Activated CD8-positive, alpha-beta T cell treated with anti-CD3 and anti-CD28 coated beads, Interleukin-2, amount 10 ng/mL, durations not matched to agents 7 days and 5 days (primary cell): ENCODE results near the gene RAPGEF1. TPM values are rescaled to one million over a fixed set of nuclear protein-coding genes. Genes with fewer than 3 reads are reported as not detected.

ENCODE experiments used
- ATAC-seq: fragments of 150-1000 bp; cut with Tn5 transposase; one replicate; pipeline ENCODE4 v1.10.0; 2021; ENCODE audit warnings: moderate library complexity
- CTCF ChIA-PET: fragments of 350-600 bp; sonication (Branson Sonifier 250); formaldehyde crosslinking; loops from one replicate; lab custom pipeline; 2021; ENCODE audit warnings: antibody characterized with exemption; lab: Charles Lee
- POLR2A ChIA-PET: fragments of 350-600 bp; sonication (Branson Sonifier 250); formaldehyde crosslinking; loops from one replicate; lab custom pipeline; 2021; ENCODE audit warnings: antibody characterized with exemption; lab: Charles Lee
- DNase-seq: peaks from one replicate; pipeline ENCODE4 v3.0.0-alpha.2; 2020
- H3K27ac Mint-ChIP-seq: one replicate; pipeline ENCODE4 v1.8.0; 2021; ENCODE audit warnings: mild to moderate bottlenecking, mixed read lengths
- H3K27me3 Mint-ChIP-seq: one replicate; pipeline ENCODE4 v1.8.0; 2021; ENCODE audit warnings: low read depth, mixed read lengths
- H3K36me3 Mint-ChIP-seq: one replicate; pipeline ENCODE4 v1.8.0; 2021; ENCODE audit warnings: low read depth, mixed read lengths
- H3K4me1 Mint-ChIP-seq: one replicate; pipeline ENCODE4 v1.8.0; 2021; ENCODE audit warnings: low read depth, mixed read lengths
- H3K4me3 Mint-ChIP-seq: one replicate; pipeline ENCODE4 v1.8.0; 2021; ENCODE audit warnings: mild to moderate bottlenecking, mixed read lengths
- H3K9me3 Mint-ChIP-seq: one replicate; pipeline ENCODE4 v1.8.0; 2022; ENCODE audit warnings: mixed read lengths; ENCODE audit not compliant: insufficient read depth
- total RNA-seq, 2 experiments: library from RNA; stranded (reverse); gene quantifications; one replicate each; pipeline ENCODE4 v1.2.3, GENCODE V29; 2021

RAPGEF1 gene
- total RNA-seq, 2 experiments from 2014 or later, result 128 TPM

GRCh38 chr9:131706608-131706970 lies 33.3 kb downstream of the RAPGEF1 start:
- H3K4me3 Mint-ChIP-seq, result no peak overlapping the region
- no peak for DNase-seq
- no peak for ATAC-seq
- H3K27me3 Mint-ChIP-seq, result no peaks in the 10 kb centered on the region
- ChIA-PET POLR2A (no interaction called here), CTCF (no interaction called here)
- H3K27ac Mint-ChIP-seq, result no peak overlapping the region
- H3K4me1 Mint-ChIP-seq, result peaks cover 64% of the 10 kb centered on the region
- no peaks in the 10 kb centered on the region for H3K9me3 Mint-ChIP-seq
- H3K36me3 Mint-ChIP-seq, result peaks cover 21% of the 10 kb centered on the region

GRCh38 chr9:131704988-131705387 lies 34.9 kb downstream of the RAPGEF1 start:
- H3K36me3 Mint-ChIP-seq, result peaks cover 19% of the 10 kb centered on the region
- CTCF ChIA-PET, result interaction anchor here (1.1 kb wide), 1 partner anchor 27 kb away, joined by 3 read pairs; no protein-coding TSS in a partner anchor
- H3K27me3 Mint-ChIP-seq, result no peaks in the 10 kb centered on the region
- ATAC-seq, result no peak
- peaks cover 61% of the 10 kb centered on the region for H3K4me1 Mint-ChIP-seq
- no peaks in the 10 kb centered on the region for H3K9me3 Mint-ChIP-seq
- H3K27ac Mint-ChIP-seq, result no peak overlapping the region
- POLR2A ChIA-PET, result no interaction called here
- no peak overlapping the region for H3K4me3 Mint-ChIP-seq
- DNase-seq, result no peak

- no peak for ATAC-seq
- CTCF ChIA-PET, result interaction anchor here (1.2 kb wide), 1 partner anchor 29 kb away, joined by 3 read pairs; no protein-coding TSS in a partner anchor
- Mint-ChIP-seq H3K27ac (no peak overlapping the region), H3K4me1 (peaks cover 60% of the 10 kb centered on the region), H3K27me3 (no peaks in the 10 kb centered on the region), H3K36me3 (peaks cover 23% of the 10 kb centered on the region), H3K9me3 (no peaks in the 10 kb centered on the region), H3K4me3 (no peak overlapping the region)
- no peak for DNase-seq
- POLR2A ChIA-PET, result no interaction called here
Measured at GRCh38 chr9:131704141-131704983, 35.5 kb downstream of the RAPGEF1 start.

- Mint-ChIP-seq H3K4me1 (peaks cover 57% of the 10 kb centered on the region), H3K36me3 (peaks cover 23% of the 10 kb centered on the region), H3K9me3 (no peaks in the 10 kb centered on the region), H3K4me3 (no peak overlapping the region), H3K27ac (no peak overlapping the region), H3K27me3 (no peaks in the 10 kb centered on the region)
- no peak for ATAC-seq
- no peak for DNase-seq
- POLR2A ChIA-PET, result no interaction called here
- CTCF ChIA-PET, result interaction anchor here (1.2 kb wide), 1 partner anchor 29 kb away, joined by 3 read pairs; no protein-coding TSS in a partner anchor
Measured at GRCh38 chr9:131703697-131704096, 36.2 kb downstream of the RAPGEF1 start.

- no peaks in the 10 kb centered on the region for H3K9me3 Mint-ChIP-seq
Measured at GRCh38 chr9:131702911-131703310, 37.0 kb downstream of the RAPGEF1 start.

GRCh38 chr9:131701789-131702337 lies 38.0 kb downstream of the RAPGEF1 start:
- ATAC-seq (no peak), DNase-seq (no peak)
- no peak overlapping the region for H3K4me3 Mint-ChIP-seq
- POLR2A ChIA-PET, result no interaction called here
- H3K9me3 Mint-ChIP-seq, result no peaks in the 10 kb centered on the region
- no peak overlapping the region for H3K27ac Mint-ChIP-seq
- H3K4me1 Mint-ChIP-seq, result peaks cover 57% of the 10 kb centered on the region
- no peaks in the 10 kb centered on the region for H3K27me3 Mint-ChIP-seq
- peaks cover 18% of the 10 kb centered on the region for H3K36me3 Mint-ChIP-seq
- CTCF ChIA-PET, result interaction anchor here (0.8 kb wide), 1 partner anchor 33 kb away, joined by 3 read pairs; no protein-coding TSS in a partner anchor

More at GRCh38 chr9:131702911-131703310, 37.0 kb downstream of the RAPGEF1 start:
- DNase-seq, result no peak
- ChIA-PET CTCF (interaction anchor here (0.8 kb wide), 1 partner anchor 35 kb away, joined by 3 read pairs; no protein-coding TSS in a partner anchor), POLR2A (no interaction called here)
- peaks cover 21% of the 10 kb centered on the region for H3K36me3 Mint-ChIP-seq
- H3K4me1 Mint-ChIP-seq, result peaks cover 57% of the 10 kb centered on the region
- H3K27ac Mint-ChIP-seq, result no peak overlapping the region
- ATAC-seq, result no peak
- H3K4me3 Mint-ChIP-seq, result no peak overlapping the region
- no peaks in the 10 kb centered on the region for H3K27me3 Mint-ChIP-seq

- peaks cover 14% of the 10 kb centered on the region for H3K36me3 Mint-ChIP-seq
- CTCF ChIA-PET, result no interaction called here
- H3K27ac Mint-ChIP-seq, result no peak overlapping the region
- no peaks in the 10 kb centered on the region for H3K9me3 Mint-ChIP-seq
- no peaks in the 10 kb centered on the region for H3K27me3 Mint-ChIP-seq
- ATAC-seq (no peak), DNase-seq (no peak)
- H3K4me3 Mint-ChIP-seq, result no peak overlapping the region
- H3K4me1 Mint-ChIP-seq, result peaks cover 57% of the 10 kb centered on the region
- POLR2A ChIA-PET, result no interaction called here
Measured at GRCh38 chr9:131701436-131701781, 38.5 kb downstream of the RAPGEF1 start.

GRCh38 chr9:131700765-131701435 lies 39.0 kb downstream of the RAPGEF1 start:
- POLR2A ChIA-PET, result no interaction called here

GRCh38 chr9:131700076-131700475 lies 39.8 kb downstream of the RAPGEF1 start:
- ChIA-PET POLR2A (no interaction called here), CTCF (no interaction called here)
- Mint-ChIP-seq H3K27ac (peak overlapping the region; percentile 30), H3K4me1 (peaks cover 58% of the 10 kb centered on the region), H3K36me3 (peaks cover 15% of the 10 kb centered on the region), H3K4me3 (no peak overlapping the region), H3K27me3 (no peaks in the 10 kb centered on the region), H3K9me3 (no peaks in the 10 kb centered on the region)
- ATAC-seq, result no peak
- no peak for DNase-seq

More at GRCh38 chr9:131700765-131701435, 39.0 kb downstream of the RAPGEF1 start:
- no peaks in the 10 kb centered on the region for H3K9me3 Mint-ChIP-seq
- DNase-seq (no peak), ATAC-seq (no peak)
- H3K27me3 Mint-ChIP-seq, result no peaks in the 10 kb centered on the region
- H3K27ac Mint-ChIP-seq, result no peak overlapping the region
- H3K4me3 Mint-ChIP-seq, result no peak overlapping the region
- H3K4me1 Mint-ChIP-seq, result peaks cover 56% of the 10 kb centered on the region
- CTCF ChIA-PET, result no interaction called here
- H3K36me3 Mint-ChIP-seq, result peaks cover 12% of the 10 kb centered on the region

GRCh38 chr9:131698618-131698985 lies 41.3 kb downstream of the RAPGEF1 start:
- H3K36me3 Mint-ChIP-seq, result peaks cover 20% of the 10 kb centered on the region
- H3K4me1 Mint-ChIP-seq, result peaks cover 64% of the 10 kb centered on the region
- no peaks in the 10 kb centered on the region for H3K27me3 Mint-ChIP-seq
- ChIA-PET CTCF (interaction anchor here (0.9 kb wide), 1 partner anchor 107 kb away, joined by 3 read pairs; no protein-coding TSS in a partner anchor), POLR2A (no interaction called here)
- H3K4me3 Mint-ChIP-seq, result no peak overlapping the region
- no peak overlapping the region for H3K27ac Mint-ChIP-seq
- ATAC-seq (no peak), DNase-seq (no peak)
- H3K9me3 Mint-ChIP-seq, result no peaks in the 10 kb centered on the region

- no peak overlapping the region for H3K4me3 Mint-ChIP-seq
- ATAC-seq (no peak), DNase-seq (no peak)
- ChIA-PET POLR2A (interaction anchor here (1.3 to 1.4 kb wide), 2 partner anchors 12 to 20 kb away, joined by 3 read pairs; no protein-coding TSS in a partner anchor), CTCF (interaction anchor here (0.9 to 2.4 kb wide), 2 partner anchors 12 to 107 kb away, joined by 3 to 9 read pairs; no protein-coding TSS in a partner anchor)
- peak overlapping the region; percentile 8 for H3K27ac Mint-ChIP-seq
- no peaks in the 10 kb centered on the region for H3K9me3 Mint-ChIP-seq
- no peaks in the 10 kb centered on the region for H3K27me3 Mint-ChIP-seq
- peaks cover 67% of the 10 kb centered on the region for H3K4me1 Mint-ChIP-seq
- peaks cover 20% of the 10 kb centered on the region for H3K36me3 Mint-ChIP-seq
Measured at GRCh38 chr9:131697908-131698617, 41.8 kb downstream of the RAPGEF1 start.
